Smooth muscle cell (in vitro differentiated cells): ENCODE results near the gene GOLT1A. TPM values are rescaled to one million over a fixed set of nuclear protein-coding genes. Genes with fewer than 3 reads are reported as not detected.

ENCODE experiments used
- DNase-seq: peaks from one replicate; lab custom pipeline; 2025; ENCODE audit not compliant: unreplicated experiment; lab: John Stamatoyannopoulos, UW
- H2AFZ ChIP-seq: fragments of 200-600 bp; sonication (generic); 2 replicates; pipeline ENCODE4 v1.6.0; 2016; ENCODE audit warnings: antibody characterized with exemption, low read depth, mild to moderate bottlenecking
- H3F3A ChIP-seq: fragments of 200-600 bp; sonication (generic); 2 replicates; pipeline ENCODE4 v1.6.0; 2017; ENCODE audit warnings: antibody characterized with exemption, low read depth
- H3K27ac ChIP-seq: fragments of 200-600 bp; sonication (generic); 2 replicates; pipeline ENCODE4 v1.5.1; 2016; ENCODE audit warnings: low read depth, mild to moderate bottlenecking
- H3K27me3 ChIP-seq: fragments of 200-600 bp; sonication (generic); 2 replicates; pipeline ENCODE4 v1.6.1; 2016; ENCODE audit warnings: low read depth, mild to moderate bottlenecking
- H3K36me3 ChIP-seq: fragments of 200-600 bp; sonication (generic); 2 replicates; pipeline ENCODE4 v1.5.1; 2016; ENCODE audit warnings: low read depth
- H3K4me1 ChIP-seq: fragments of 200-600 bp; sonication (generic); 2 replicates; pipeline ENCODE4 v1.5.1; 2016; ENCODE audit warnings: low read depth
- H3K4me2 ChIP-seq: fragments of 200-600 bp; sonication (generic); 2 replicates; pipeline ENCODE4 v1.6.0; 2016; ENCODE audit warnings: mild to moderate bottlenecking
- H3K4me3 ChIP-seq: fragments of 200-600 bp; sonication (generic); 2 replicates; pipeline ENCODE4 v1.5.1; 2016; ENCODE audit warnings: mild to moderate bottlenecking
- H3K79me2 ChIP-seq: fragments of 200-600 bp; sonication (generic); 2 replicates; pipeline ENCODE4 v1.6.0; 2016; ENCODE audit warnings: low read depth, mild to moderate bottlenecking
- H3K9ac ChIP-seq: fragments of 200-600 bp; sonication (generic); 2 replicates; pipeline ENCODE4 v1.6.0; 2016; ENCODE audit warnings: low read depth
- H3K9me3 ChIP-seq: fragments of 200-600 bp; sonication (generic); replicated peaks from 2 replicates; pipeline ENCODE4 v1.5.1; 2016; ENCODE audit warnings: low read depth
- H4K20me1 ChIP-seq: fragments of 200-600 bp; sonication (generic); 2 replicates; pipeline ENCODE4 v1.6.0; 2016; ENCODE audit warnings: low read depth
- WGBS: methylation state at CpG from one replicate; pipeline ENCODE4 v1.1.7; 2016; ENCODE audit warnings: low lambda C conversion rate; 5-methylcytosine and 5-hydroxymethylcytosine counted together
- polyA plus RNA-seq: library from polyadenylated mRNA; unstranded; fragments of >200 nt; fragmentation: Nextera tagmentation; extraction: Ambion mirVana; gene quantifications from 2 replicates; pipeline ENCODE4 v1.2.1, GENCODE V29; 2016
- total RNA-seq: library from RNA; depleted of rRNA; stranded (reverse); fragments of >200 nt; gene quantifications from 2 replicates; pipeline ENCODE4 v1.2.3, GENCODE V29; 2014
- TF ChIP-seq, protein P1 (sequence below): fragments of 200-600 bp; sonication (generic); IDR thresholded peaks from 2 replicates; pipeline ENCODE4 v1.5.1; 2017; ENCODE audit warnings: borderline replicate concordance, mild to moderate bottlenecking, antibody characterized with exemption; ENCODE audit not compliant: insufficient read depth, poor library complexity, severe bottlenecking

Gene GOLT1A
- total and polyA plus RNA-seq, 2 experiments from 2014 or later = 0.54 TPM; not detected in 1

DNA sequence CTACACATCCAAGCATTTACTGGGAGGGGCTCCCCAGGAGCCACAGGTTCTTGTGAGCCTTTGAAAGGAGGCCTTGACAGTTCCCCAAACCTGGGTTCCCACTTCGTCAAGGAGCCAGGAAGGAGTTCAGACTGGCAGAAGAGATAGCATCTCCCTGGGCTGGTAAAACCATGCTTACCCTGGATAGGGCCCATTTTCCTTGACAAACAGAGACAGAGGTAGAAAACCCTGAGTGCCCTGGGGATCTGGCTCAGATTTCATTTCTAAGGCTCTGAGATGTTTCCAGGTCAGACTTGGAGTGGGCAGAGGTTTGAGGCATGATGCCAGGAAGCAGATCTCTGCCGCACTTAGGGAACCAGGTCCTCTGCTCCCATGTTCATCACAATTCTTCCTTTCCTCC lies 64.7 kb downstream of the GOLT1A start:
- Histone ChIP-seq H3K27ac (no peak overlapping the region), H3F3A (no peaks in the 10 kb centered on the region), H3K27me3 (no peaks in the 10 kb centered on the region), H3K79me2 (no peaks in the 10 kb centered on the region), H3K36me3 (no peaks in the 10 kb centered on the region), H3K9me3 (no peaks in the 10 kb centered on the region), H3K4me2 (no peak overlapping the region), H3K4me1 (no peaks in the 10 kb centered on the region), H3K4me3 (no peak overlapping the region), H4K20me1 (no peaks in the 10 kb centered on the region), H2AFZ (no peak overlapping the region), H3K9ac (no peak overlapping the region)
- DNase-seq = no peak
- WGBS = 83% methylated on average over 2 of the region's 2 CpGs
- TF ChIP-seq, protein P1, sequence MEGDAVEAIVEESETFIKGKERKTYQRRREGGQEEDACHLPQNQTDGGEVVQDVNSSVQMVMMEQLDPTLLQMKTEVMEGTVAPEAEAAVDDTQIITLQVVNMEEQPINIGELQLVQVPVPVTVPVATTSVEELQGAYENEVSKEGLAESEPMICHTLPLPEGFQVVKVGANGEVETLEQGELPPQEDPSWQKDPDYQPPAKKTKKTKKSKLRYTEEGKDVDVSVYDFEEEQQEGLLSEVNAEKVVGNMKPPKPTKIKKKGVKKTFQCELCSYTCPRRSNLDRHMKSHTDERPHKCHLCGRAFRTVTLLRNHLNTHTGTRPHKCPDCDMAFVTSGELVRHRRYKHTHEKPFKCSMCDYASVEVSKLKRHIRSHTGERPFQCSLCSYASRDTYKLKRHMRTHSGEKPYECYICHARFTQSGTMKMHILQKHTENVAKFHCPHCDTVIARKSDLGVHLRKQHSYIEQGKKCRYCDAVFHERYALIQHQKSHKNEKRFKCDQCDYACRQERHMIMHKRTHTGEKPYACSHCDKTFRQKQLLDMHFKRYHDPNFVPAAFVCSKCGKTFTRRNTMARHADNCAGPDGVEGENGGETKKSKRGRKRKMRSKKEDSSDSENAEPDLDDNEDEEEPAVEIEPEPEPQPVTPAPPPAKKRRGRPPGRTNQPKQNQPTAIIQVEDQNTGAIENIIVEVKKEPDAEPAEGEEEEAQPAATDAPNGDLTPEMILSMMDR = no peak

Other genes starting within 250 kb of the GOLT1A start
- 2.3 and 2.6 TPM in 2 replicates for gene SOX13, start 140.9 kb downstream of the GOLT1A start, total RNA-seq
- 0.41 and 7.0 TPM in 2 replicates for gene SOX13, start 140.9 kb downstream of the GOLT1A start, polyA plus RNA-seq
- gene ETNK2, start 61.9 kb downstream of the GOLT1A start, total RNA-seq = 3.7 and 21.4 TPM in 2 replicates
- 8.9 and 17.3 TPM in 2 replicates for gene ETNK2, start 61.9 kb downstream of the GOLT1A start, polyA plus RNA-seq
- gene REN, start 47.7 kb downstream of the GOLT1A start, total RNA-seq = not detected in 2 replicates
- not detected in 2 replicates for gene REN, start 47.7 kb downstream of the GOLT1A start, polyA plus RNA-seq
- 0.72 TPM in 1 of 2 replicates, not detected in the other for gene KISS1, start 17.5 kb downstream of the GOLT1A start, total RNA-seq
- gene KISS1, start 17.5 kb downstream of the GOLT1A start, polyA plus RNA-seq = 1.2 and 1.4 TPM in 2 replicates
- gene PLEKHA6, start 145.9 kb upstream of the GOLT1A start, total RNA-seq = 0.45 and 0.67 TPM in 2 replicates
- gene PLEKHA6, start 145.9 kb upstream of the GOLT1A start, polyA plus RNA-seq = 0.85 and 2.5 TPM in 2 replicates
- gene PPP1R15B, start 197.8 kb upstream of the GOLT1A start, total RNA-seq = 68.1 and 74.8 TPM in 2 replicates
- gene PPP1R15B, start 197.8 kb upstream of the GOLT1A start, polyA plus RNA-seq = 24.1 and 25.0 TPM in 2 replicates